Measurements from ENCODE around the gene EDDM3A. TPM values are rescaled to one million over a fixed set of nuclear protein-coding genes. Genes with fewer than 3 reads are reported as not detected.
"Not testable (repeated sequence)": the region's sequence is repeated elsewhere in the genome, so short reads cannot be mapped to it uniquely, and the experiment has no call there.

EDDM3A gene
- polyA plus RNA-seq, 3 donors, result 0.21 to 0.31 TPM; not detected in 1

GRCh38 chr14:20732979-20733635, 12.6 kb upstream of the EDDM3A start:
- no peak for DNase-seq

- no peak for DNase-seq
Measured at GRCh38 chr14:20733684-20734429, 11.8 kb upstream of the EDDM3A start.

- DNase-seq, result no peak
Measured at GRCh38 chr14:20734430-20734806, 11.3 kb upstream of the EDDM3A start.

GRCh38 chr14:20738292-20738691, 7.4 kb upstream of the EDDM3A start:
- not testable (repeated sequence) for DNase-seq

GRCh38 chr14:20742132-20742531, 3.6 kb upstream of the EDDM3A start:
- no peak for DNase-seq

GRCh38 chr14:20743556-20743955, 2.1 kb upstream of the EDDM3A start:
- no peak for DNase-seq

- DNase-seq, result no peak
Measured at GRCh38 chr14:20746566-20746965, 879 bp downstream of the EDDM3A start.

GRCh38 chr14:20748439-20748838, 2.8 kb downstream of the EDDM3A start:
- no peak for DNase-seq

GRCh38 chr14:20750194-20750593, 4.5 kb downstream of the EDDM3A start:
- no peak for DNase-seq

GRCh38 chr14:20751963-20752562, 6.4 kb downstream of the EDDM3A start:
- no peak for DNase-seq

- no peak for DNase-seq
Measured at GRCh38 chr14:20754308-20754707, 8.6 kb downstream of the EDDM3A start.

- no peak for DNase-seq
Measured at GRCh38 chr14:20755037-20755436, 9.3 kb downstream of the EDDM3A start.

- no peak for DNase-seq
Measured at GRCh38 chr14:20757965-20758364, 12.3 kb downstream of the EDDM3A start.

- DNase-seq, result not testable (repeated sequence)
Measured at GRCh38 chr14:20759465-20759864, 13.8 kb downstream of the EDDM3A start.

GRCh38 chr14:20760950-20761349, 15.3 kb downstream of the EDDM3A start:
- no peak for DNase-seq

- DNase-seq, result no peak
Measured at GRCh38 chr14:20768593-20768892, 22.9 kb downstream of the EDDM3A start.

- no peak for DNase-seq
Measured at GRCh38 chr14:20769421-20769820, 23.7 kb downstream of the EDDM3A start.

- DNase-seq, result no peak
Measured at GRCh38 chr14:20772650-20773049, 27.0 kb downstream of the EDDM3A start.

GRCh38 chr14:20774258-20774824, 28.7 kb downstream of the EDDM3A start:
- DNase-seq, result no peak

- DNase-seq, result no peak
Measured at GRCh38 chr14:20775043-20775442, 29.4 kb downstream of the EDDM3A start.

GRCh38 chr14:20775901-20776300, 30.2 kb downstream of the EDDM3A start:
- DNase-seq, result no peak

- DNase-seq, result no peak
Measured at GRCh38 chr14:20781803-20782202, 36.1 kb downstream of the EDDM3A start.

GRCh38 chr14:20782280-20782890, 36.7 kb downstream of the EDDM3A start:
- DNase-seq, result peak; percentile 29
